ENCODE measurements around the gene IL6ST.

DNA sequence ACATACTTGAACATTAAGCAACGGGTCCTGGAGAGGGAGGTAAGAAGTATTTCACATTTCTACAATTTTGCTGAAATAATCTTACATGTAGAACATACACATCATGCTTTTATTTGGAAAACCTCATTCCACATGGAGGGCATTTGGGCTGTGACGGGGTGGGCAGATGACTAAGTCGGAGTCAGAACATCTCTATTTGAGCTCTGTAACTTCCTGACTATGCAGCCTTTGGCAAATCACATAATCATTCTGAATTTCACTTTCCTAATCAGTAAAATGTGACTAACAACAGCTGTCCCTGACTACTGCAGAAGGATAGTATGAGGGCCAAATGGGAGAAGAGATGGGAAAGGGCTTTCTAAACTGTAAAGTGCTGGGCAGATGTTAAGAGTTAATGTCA lies 17.1 kb upstream of the IL6ST start:
- TF ChIP-seq POLR2A (IDR thresholded peaks at IDR 0.05; ENCODE audit: low read depth, low read length), result no peak
- TF ChIP-seq TAF1 (IDR thresholded peaks at IDR 0.05; ENCODE audit: low read depth, low read length), result no peak
- TF ChIP-seq POLR2AphosphoS5 (IDR thresholded peaks at IDR 0.05; ENCODE audit: low read depth, low read length), result no peak

Data from GM12891 (cell line).